Measurements from ENCODE around the gene ZC2HC1B. TPM values are rescaled to one million over a fixed set of nuclear protein-coding genes. Genes with fewer than 3 reads are reported as not detected.
A peak's percentile ranks its signal among the peaks of the same experiment; 100 is the strongest.
"Not testable (repeated sequence)": the region's sequence is repeated elsewhere in the genome, so short reads cannot be mapped to it uniquely, and the experiment has no call there.

The ZC2HC1B gene
- total RNA-seq, 2 experiments from 2014 or later: not detected

GRCh38 chr6:143872201-143872600 is 7.9 kb downstream of the ZC2HC1B start:
- H3K36me3 Mint-ChIP-seq (ENCODE audit: low read depth): peaks cover 8% of the 10 kb centered on the region
- DNase-seq: no peak
- H3K4me1 Mint-ChIP-seq (ENCODE audit: low read depth): peaks cover 12% of the 10 kb centered on the region
- ChIA-PET CTCF (interaction anchor here (0.9 to 1.0 kb wide), 2 partner anchors 11 to 68 kb away, joined by 5 read pairs; no protein-coding TSS in a partner anchor), POLR2A (interaction anchor here (1.5 kb wide), 1 partner anchor 28 kb away, joined by 4 read pairs; the partner anchor contains the start of gene LTV1)
- ATAC-seq: peak; percentile 76
- H3K9me3 Mint-ChIP-seq (ENCODE audit: insufficient read depth): no peaks in the 10 kb centered on the region
- H3K27ac Mint-ChIP-seq: no peak overlapping the region
- H3K27me3 Mint-ChIP-seq (ENCODE audit: low read depth): no peaks in the 10 kb centered on the region
- H3K4me3 Mint-ChIP-seq: no peak overlapping the region

- H3K4me3 Mint-ChIP-seq; CTCF ChIA-PET; H3K27ac Mint-ChIP-seq; POLR2A ChIA-PET; ATAC-seq; H3K9me3 Mint-ChIP-seq (ENCODE audit: insufficient read depth); DNase-seq; H3K27me3 Mint-ChIP-seq (ENCODE audit: low read depth); H3K36me3 Mint-ChIP-seq (ENCODE audit: low read depth): not testable (repeated sequence)
- H3K4me1 Mint-ChIP-seq (ENCODE audit: low read depth): peaks cover 12% of the 10 kb centered on the region
These were observed 9.3 kb downstream of the ZC2HC1B start for GRCh38 chr6:143873600-143873999.

- H3K9me3 Mint-ChIP-seq (ENCODE audit: insufficient read depth); H3K27me3 Mint-ChIP-seq (ENCODE audit: low read depth); H3K4me3 Mint-ChIP-seq; DNase-seq; POLR2A ChIA-PET; H3K27ac Mint-ChIP-seq; H3K36me3 Mint-ChIP-seq (ENCODE audit: low read depth); ATAC-seq; CTCF ChIA-PET: not testable (repeated sequence)
- peaks cover 12% of the 10 kb centered on the region for H3K4me1 Mint-ChIP-seq (ENCODE audit: low read depth)
These were observed 10.2 kb downstream of the ZC2HC1B start for GRCh38 chr6:143874503-143874902.

GRCh38 chr6:143877584-143878271 is 13.5 kb downstream of the ZC2HC1B start:
- Mint-ChIP-seq H3K27me3 (ENCODE audit: low read depth) (no peaks in the 10 kb centered on the region), H3K27ac (no peak overlapping the region), H3K4me3 (no peak overlapping the region), H3K9me3 (ENCODE audit: insufficient read depth) (no peaks in the 10 kb centered on the region), H3K36me3 (ENCODE audit: low read depth) (peaks cover 2% of the 10 kb centered on the region), H3K4me1 (ENCODE audit: low read depth) (peaks cover 7% of the 10 kb centered on the region)
- ChIA-PET CTCF (interaction anchor here (1.0 kb wide), 1 partner anchor 63 kb away, joined by 3 read pairs; no protein-coding TSS in a partner anchor), POLR2A (no interaction called here)
- no peak for DNase-seq
- no peak for ATAC-seq

GRCh38 chr6:143878272-143878760 is 14.0 kb downstream of the ZC2HC1B start:
- no peaks in the 10 kb centered on the region for H3K27me3 Mint-ChIP-seq (ENCODE audit: low read depth)
- ChIA-PET POLR2A (no interaction called here), CTCF (interaction anchor here (1.0 kb wide), 1 partner anchor 62 kb away, joined by 3 read pairs; no protein-coding TSS in a partner anchor)
- peaks cover 1% of the 10 kb centered on the region for H3K4me1 Mint-ChIP-seq (ENCODE audit: low read depth)
- H3K36me3 Mint-ChIP-seq (ENCODE audit: low read depth): no peaks in the 10 kb centered on the region
- ATAC-seq (no peak), DNase-seq (no peak)
- no peaks in the 10 kb centered on the region for H3K9me3 Mint-ChIP-seq (ENCODE audit: insufficient read depth)
- no peak overlapping the region for H3K4me3 Mint-ChIP-seq
- no peak overlapping the region for H3K27ac Mint-ChIP-seq

GRCh38 chr6:143880412-143880811 is 16.1 kb downstream of the ZC2HC1B start:
- CTCF ChIA-PET: no interaction called here
- ATAC-seq: no peak
- no peak for DNase-seq
- POLR2A ChIA-PET: no interaction called here
- Mint-ChIP-seq H3K9me3 (ENCODE audit: insufficient read depth) (no peaks in the 10 kb centered on the region), H3K27ac (no peak overlapping the region), H3K4me3 (no peak overlapping the region), H3K36me3 (ENCODE audit: low read depth) (no peaks in the 10 kb centered on the region), H3K4me1 (ENCODE audit: low read depth) (no peaks in the 10 kb centered on the region), H3K27me3 (ENCODE audit: low read depth) (peaks cover 2% of the 10 kb centered on the region)

GRCh38 chr6:143882401-143882930 is 18.2 kb downstream of the ZC2HC1B start:
- Mint-ChIP-seq H3K27me3 (ENCODE audit: low read depth) (peaks cover 2% of the 10 kb centered on the region), H3K36me3 (ENCODE audit: low read depth) (no peaks in the 10 kb centered on the region), H3K9me3 (ENCODE audit: insufficient read depth) (no peaks in the 10 kb centered on the region), H3K4me1 (ENCODE audit: low read depth) (no peaks in the 10 kb centered on the region), H3K27ac (no peak overlapping the region), H3K4me3 (no peak overlapping the region)
- ATAC-seq (no peak), DNase-seq (no peak)
- ChIA-PET POLR2A (no interaction called here), CTCF (interaction anchor here (1.0 kb wide), 2 partner anchors 57 to 59 kb away, joined by 3 to 4 read pairs; no protein-coding TSS in a partner anchor)

- ChIA-PET CTCF (interaction anchor here (1.3 to 1.7 kb wide), 2 partner anchors 56 to 58 kb away, joined by 3 to 6 read pairs; no protein-coding TSS in a partner anchor), POLR2A (interaction anchor here (0.6 kb wide), 1 partner anchor 502 kb away, joined by 3 read pairs; no protein-coding TSS in a partner anchor)
- Mint-ChIP-seq H3K9me3 (ENCODE audit: insufficient read depth) (no peaks in the 10 kb centered on the region), H3K27ac (no peak overlapping the region), H3K4me3 (no peak overlapping the region), H3K27me3 (ENCODE audit: low read depth) (peaks cover 2% of the 10 kb centered on the region), H3K4me1 (ENCODE audit: low read depth) (no peaks in the 10 kb centered on the region), H3K36me3 (ENCODE audit: low read depth) (no peaks in the 10 kb centered on the region)
- DNase-seq: no peak
- ATAC-seq: no peak
These were observed 20.1 kb downstream of the ZC2HC1B start for GRCh38 chr6:143884216-143884900.

- H3K36me3 Mint-ChIP-seq (ENCODE audit: low read depth): no peaks in the 10 kb centered on the region
- ChIA-PET CTCF (interaction anchor here (0.5 to 1.7 kb wide), 5 partner anchors 55 to 1273 kb away, joined by 3 to 6 read pairs (median 3); no protein-coding TSS in a partner anchor), POLR2A (no interaction called here)
- no peak for DNase-seq
- H3K27me3 Mint-ChIP-seq (ENCODE audit: low read depth): peaks cover 2% of the 10 kb centered on the region
- H3K4me1 Mint-ChIP-seq (ENCODE audit: low read depth): no peaks in the 10 kb centered on the region
- H3K9me3 Mint-ChIP-seq (ENCODE audit: insufficient read depth): no peaks in the 10 kb centered on the region
- no peak for ATAC-seq
- H3K27ac Mint-ChIP-seq: no peak overlapping the region
- H3K4me3 Mint-ChIP-seq: no peak overlapping the region
These were observed 20.8 kb downstream of the ZC2HC1B start for GRCh38 chr6:143885116-143885515.

- CTCF ChIA-PET: no interaction called here
- no peaks in the 10 kb centered on the region for H3K36me3 Mint-ChIP-seq (ENCODE audit: low read depth)
- POLR2A ChIA-PET: no interaction called here
- peaks cover 3% of the 10 kb centered on the region for H3K27me3 Mint-ChIP-seq (ENCODE audit: low read depth)
- H3K4me1 Mint-ChIP-seq (ENCODE audit: low read depth): no peaks in the 10 kb centered on the region
- no peak overlapping the region for H3K27ac Mint-ChIP-seq
- DNase-seq (no peak), ATAC-seq (no peak)
- H3K9me3 Mint-ChIP-seq (ENCODE audit: insufficient read depth): no peaks in the 10 kb centered on the region
- no peak overlapping the region for H3K4me3 Mint-ChIP-seq
These were observed 30.4 kb downstream of the ZC2HC1B start for GRCh38 chr6:143894655-143895054.

GRCh38 chr6:143896126-143896860 is 32.0 kb downstream of the ZC2HC1B start:
- Mint-ChIP-seq H3K4me3 (no peak overlapping the region), H3K27me3 (ENCODE audit: low read depth) (peaks cover 3% of the 10 kb centered on the region), H3K9me3 (ENCODE audit: insufficient read depth) (no peaks in the 10 kb centered on the region), H3K4me1 (ENCODE audit: low read depth) (no peaks in the 10 kb centered on the region), H3K27ac (no peak overlapping the region), H3K36me3 (ENCODE audit: low read depth) (no peaks in the 10 kb centered on the region)
- no peak for DNase-seq
- ChIA-PET CTCF (interaction anchor here (1.0 kb wide), 1 partner anchor 44 kb away, joined by 3 read pairs; no protein-coding TSS in a partner anchor), POLR2A (no interaction called here)
- ATAC-seq: no peak
